GM18520 (cell line): ENCODE results near the gene SNAP47.

Source experiments
- ATAC-seq: cut with Tn5 transposase; IDR thresholded peaks from one replicate; pipeline ENCODE4 v1.9.1; 2021; ENCODE audit not compliant: unreplicated experiment

Gene SNAP47

DNA sequence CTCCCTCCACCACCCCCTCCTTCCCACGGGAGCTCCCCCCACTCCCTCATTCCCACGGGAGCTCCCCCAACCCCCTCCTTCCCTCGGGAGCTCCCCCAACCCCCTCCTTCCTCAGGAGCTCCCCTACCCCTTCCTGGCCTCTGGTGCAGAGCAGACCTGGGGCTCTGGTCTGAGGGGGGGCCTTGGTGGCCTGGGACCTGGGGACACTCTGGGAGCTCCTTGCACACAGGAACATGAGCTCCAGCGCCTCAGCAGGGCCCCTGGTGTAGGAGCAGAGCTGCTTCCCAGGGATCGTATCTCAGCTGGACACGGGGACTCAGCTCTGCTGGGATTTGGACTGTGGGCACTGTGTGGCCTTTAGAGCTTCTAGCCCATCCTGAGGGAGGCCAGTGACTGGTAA, 60.5 kb downstream of the SNAP47 start:
- no peak for ATAC-seq

DNA sequence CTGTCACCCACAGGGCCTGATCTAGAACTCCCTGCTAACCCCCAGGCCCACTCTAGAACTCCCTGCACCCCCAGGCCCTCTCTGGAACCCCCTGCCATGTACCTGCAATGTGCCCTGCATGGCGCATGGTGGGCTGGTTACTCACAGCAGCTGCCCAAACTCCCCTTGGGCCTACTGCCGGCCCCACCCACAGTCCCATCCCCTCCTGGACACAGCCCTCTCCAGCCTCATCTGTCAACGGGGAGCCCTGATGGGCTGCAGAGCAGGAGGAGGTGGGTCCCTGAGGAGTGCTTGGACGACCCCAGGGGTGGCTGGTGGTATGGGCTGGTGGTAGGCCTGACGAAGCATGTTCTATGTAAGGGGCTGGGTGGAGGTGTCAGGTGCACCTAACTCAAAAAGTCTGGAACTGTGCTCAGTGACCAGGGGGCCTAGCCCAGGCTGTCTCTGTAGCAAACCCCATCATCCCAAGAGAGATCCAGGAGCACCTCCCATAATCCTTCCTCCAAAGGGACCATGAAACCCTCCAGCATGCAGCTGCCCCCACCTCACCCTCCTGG, 61.2 kb downstream of the SNAP47 start:
- ATAC-seq = no peak

DNA sequence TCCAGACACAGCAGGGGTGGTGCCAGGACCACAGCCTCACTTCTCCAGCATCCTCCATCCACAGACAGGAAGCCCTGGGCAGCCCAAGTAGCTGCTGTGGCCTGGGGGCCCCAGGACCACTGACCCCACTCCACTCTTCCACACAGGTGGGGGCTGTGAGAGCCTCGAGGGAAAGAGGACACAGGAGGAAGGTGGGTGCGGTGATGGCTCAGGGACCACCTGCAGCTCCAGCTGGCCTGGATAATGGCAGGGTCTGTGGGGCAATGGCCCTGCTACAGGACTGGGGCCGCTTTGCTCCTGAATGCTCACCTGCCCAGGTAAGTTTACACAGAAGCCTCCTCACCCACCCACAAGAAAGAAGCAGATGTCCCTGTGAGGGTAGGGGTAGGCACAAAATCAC, 61.9 kb downstream of the SNAP47 start:
- no peak for ATAC-seq

DNA sequence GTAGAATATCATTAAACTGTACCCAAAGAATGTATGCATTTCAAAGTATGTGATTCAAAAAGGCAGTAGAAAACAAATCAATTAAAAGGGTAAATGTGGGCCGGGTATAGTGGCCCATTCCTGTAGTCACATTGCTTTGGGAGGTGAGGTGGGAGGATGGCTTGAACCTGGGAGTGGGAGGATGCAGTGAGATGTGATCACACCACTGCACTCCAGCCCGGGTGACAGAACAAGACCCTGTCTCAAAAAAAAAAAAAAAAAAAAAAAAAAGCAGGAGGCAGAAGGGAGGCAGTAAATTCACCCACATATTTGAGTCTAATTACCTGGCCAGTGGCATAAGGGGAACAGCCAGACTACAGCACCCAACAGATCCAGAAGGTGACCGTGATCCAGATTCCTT, 62.4 kb downstream of the SNAP47 start:
- ATAC-seq = no peak

DNA sequence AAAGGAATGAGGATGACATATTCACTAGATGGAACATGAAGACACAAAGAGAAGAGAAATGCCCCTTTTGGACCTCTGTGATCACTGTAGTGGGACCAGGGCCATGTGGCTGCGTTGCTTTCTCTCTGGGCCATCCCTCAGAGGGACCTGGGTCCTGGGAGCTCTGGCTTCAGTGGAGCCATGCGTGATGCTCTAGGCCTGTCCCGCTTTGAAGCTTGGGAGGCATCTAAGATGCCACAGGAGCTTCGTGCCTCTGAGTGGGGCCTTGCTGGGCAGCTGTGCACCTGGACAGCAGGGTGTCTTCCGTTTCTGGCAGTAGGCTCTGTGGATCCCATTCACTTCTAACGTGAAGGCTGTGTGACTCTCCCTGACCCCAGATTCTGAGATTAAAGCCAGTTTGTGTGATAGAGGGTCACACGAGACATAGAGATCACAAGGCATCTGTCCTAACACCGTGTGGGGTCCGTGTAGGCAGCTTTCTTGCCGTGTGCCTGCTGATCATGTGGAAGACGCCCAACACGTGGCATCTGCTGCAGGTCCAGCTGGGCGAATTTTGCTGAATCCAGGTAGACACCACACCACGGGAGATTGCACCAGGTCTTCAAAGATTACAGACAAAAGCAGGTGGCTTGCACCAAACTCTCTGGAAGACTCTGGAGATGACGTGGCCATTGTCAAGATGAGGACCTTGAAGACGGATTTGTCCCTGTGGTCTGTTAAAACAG, 63.0 kb downstream of the SNAP47 start:
- no peak for ATAC-seq

DNA sequence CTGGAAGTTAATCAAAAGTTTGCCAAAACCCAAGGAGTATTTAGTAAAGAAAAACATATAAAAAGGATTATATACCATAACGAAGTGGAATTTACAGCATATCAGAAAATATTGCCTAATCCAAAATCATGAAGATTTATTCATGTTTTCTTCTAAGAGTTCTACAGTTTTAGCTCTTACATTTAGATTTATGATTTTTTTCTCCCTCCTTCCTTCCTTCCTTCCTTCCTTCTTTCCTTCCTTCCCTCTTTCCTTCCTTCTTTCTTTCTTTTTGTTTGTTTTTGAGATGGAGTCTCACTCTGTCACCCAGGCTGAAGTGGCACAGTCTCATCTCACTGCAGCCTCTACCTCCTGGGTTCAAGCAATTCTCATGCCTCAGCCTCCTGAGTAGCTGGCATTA, 64.5 kb downstream of the SNAP47 start:
- ATAC-seq = no peak

DNA sequence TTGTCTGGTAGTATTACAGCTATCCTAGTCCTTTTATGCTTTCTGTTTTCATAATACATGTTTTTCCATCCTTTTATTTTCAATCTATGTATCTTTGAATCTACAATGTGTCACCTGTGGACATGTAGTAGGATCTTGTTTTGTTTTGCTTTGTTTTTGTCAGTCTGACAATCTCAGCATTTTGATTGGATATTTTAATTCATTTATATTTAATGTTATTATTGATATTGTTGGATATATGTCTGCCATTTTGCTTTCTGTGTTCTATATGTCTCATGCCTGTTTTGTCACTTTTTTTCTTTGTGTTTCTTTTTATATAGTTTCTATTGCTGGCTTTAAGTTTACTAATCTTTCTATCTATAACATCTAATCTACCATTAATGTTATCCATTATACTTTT, 68.7 kb downstream of the SNAP47 start:
- ATAC-seq = no peak

DNA sequence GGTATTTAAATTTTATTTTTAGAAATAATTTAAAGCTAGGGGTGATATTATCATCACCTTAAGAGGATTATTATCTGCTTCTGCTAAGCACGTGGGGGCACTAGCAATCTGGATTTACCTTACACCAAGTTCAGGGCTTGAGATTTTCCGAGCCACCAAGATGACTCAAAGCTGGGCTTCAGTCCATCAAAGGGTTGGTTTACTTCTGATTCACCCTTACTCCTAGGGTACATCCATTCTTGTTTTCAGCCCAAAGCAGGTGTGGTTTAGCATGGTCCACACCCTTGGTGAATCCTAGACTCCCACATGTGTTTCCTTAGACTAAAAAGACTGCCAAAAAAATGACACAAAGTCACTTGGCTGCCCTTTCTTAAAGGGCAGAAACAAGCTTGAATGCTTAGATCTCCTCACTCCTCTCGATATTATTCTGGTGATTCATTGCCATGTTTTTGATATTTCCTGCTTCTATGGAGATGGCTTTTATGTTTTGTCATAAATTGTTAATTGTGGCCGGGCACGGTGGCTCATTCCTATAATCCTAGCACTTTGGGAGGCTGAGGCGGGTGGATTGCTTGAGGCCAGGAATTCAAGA, 70.5 kb downstream of the SNAP47 start:
- ATAC-seq = no peak

DNA sequence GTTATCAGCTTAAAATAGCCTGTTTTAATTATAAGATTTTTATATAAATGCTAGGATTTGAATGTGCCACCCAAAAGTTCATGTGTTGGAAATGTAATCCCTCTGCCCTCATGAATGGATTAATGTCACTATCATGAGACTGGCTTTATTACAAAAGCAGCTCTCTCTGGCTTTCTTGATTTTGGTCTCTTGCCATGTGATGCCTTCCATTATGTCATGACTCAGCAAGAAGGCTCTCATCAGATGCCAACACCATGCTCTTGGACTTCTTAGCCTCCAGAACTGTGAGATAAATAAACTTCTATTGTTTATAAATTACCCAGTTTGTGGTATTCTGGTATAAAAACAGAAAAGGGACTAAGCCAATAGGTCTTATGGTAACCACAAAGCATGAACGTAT, 73.3 kb downstream of the SNAP47 start:
- ATAC-seq = no peak

DNA sequence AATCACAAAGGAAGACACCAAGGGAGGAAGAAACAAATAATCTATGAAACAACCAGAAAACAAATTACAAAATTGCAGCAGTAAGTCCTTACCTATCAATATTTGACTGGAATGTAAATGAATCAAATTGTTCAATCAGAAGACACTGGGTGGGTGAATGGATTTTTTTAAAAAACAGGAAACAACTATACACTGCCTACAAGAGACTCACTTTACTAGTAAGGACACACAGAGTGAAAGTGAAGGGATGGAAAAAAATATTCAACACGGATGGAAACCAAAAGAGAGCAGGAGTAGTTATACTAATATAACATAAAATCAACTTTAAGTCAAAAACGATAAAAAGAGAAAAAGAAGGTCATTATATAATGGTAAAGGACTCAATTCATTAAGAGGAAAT, 73.8 kb downstream of the SNAP47 start:
- no peak for ATAC-seq

DNA sequence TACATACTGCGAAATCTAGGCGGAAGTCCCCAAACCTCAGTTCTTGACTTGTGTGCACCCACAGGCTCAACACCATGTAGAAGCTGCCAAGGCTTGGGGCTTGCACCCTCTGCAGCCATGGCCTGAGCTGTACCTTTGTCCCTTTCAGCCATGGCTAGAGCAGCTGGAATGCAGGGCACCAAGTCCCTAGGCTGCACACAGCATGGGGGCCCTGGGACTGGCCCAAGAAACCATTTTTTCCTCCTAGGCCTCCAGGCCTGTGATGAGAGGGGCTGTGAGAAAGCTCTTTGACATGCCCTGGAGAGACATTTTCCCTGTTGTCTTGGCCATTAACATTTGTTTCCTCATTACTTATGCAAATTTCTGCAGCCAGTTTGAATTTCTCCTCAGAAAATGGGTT, 78.7 kb downstream of the SNAP47 start:
- no peak for ATAC-seq

DNA sequence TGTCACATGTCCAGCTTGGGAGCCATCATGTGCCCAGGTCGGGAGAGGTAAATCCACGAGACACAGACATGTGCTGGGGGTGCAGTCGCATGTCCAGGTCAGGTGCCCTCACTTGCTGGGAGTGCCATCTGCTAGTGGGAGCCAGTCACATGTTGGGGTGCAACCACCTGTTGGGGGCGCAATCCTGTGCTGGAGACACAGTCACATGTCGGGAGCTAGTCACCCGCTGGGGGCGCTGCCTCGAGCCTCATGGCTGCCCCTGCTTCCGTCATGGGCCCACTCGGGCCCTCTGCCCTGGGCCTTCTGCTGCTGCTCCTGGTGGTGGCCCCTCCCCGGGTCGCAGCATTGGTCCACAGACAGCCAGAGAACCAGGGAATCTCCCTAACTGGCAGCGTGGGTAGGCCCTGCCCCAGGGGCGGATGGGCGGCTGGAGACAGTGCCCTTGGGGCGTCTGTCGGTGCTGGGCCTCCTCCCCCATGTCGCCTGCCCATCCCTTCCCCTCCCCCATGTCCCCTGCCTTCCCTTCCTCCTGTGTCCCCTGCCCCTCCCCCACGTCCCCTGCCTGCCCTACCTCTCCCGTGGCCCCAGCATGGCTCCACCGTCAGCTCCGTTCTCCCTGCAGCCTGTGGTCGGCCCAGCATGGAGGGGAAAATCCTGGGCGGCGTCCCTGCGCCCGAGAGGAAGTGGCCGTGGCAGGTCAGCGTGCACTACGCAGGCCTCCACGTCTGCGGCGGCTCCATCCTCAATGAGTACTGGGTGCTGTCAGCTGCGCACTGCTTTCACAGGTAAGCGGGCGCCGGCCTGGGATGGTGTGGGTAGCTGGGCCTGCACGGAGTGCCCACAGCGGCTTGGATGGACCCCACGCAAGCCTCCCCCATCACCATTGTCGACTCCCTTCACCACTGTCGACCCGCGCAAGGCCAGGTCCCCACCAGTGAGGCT, 80.5 kb downstream of the SNAP47 start, which contains the start of gene PRSS38:
PRSS38 (plus strand) TSS at position 208 of the 942 bp plus-strand sequence; CDS start at position 250, 42 bp downstream.
- no peak for ATAC-seq

DNA sequence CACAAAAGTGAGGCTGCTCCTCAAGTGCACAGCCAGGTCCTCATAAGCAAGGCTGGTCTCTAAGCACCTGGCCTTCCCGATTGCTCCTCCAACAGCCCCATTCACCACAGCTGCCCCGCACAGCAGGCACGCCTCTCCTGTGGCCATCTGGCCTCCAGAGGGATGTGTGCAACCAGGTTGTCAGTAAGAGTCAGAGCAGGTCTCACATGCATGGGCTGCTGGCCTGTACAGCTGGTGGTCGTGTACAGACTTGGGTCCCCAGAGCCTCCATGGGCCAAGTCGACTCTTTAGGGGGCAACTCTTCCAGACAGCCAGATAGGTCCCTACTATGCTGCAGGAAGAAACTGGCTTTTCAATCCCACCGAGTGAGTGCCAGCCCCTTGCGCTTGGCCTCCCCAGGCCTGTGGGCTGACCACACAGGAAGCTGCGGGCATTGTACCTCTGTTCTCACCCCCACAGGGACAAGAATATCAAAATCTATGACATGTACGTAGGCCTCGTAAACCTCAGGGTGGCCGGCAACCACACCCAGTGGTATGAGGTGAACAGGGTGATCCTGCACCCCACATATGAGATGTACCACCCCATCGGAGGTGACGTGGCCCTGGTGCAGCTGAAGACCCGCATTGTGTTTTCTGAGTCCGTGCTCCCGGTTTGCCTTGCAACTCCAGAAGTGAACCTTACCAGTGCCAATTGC, 81.7 kb downstream of the SNAP47 start:
- ATAC-seq = no peak

DNA sequence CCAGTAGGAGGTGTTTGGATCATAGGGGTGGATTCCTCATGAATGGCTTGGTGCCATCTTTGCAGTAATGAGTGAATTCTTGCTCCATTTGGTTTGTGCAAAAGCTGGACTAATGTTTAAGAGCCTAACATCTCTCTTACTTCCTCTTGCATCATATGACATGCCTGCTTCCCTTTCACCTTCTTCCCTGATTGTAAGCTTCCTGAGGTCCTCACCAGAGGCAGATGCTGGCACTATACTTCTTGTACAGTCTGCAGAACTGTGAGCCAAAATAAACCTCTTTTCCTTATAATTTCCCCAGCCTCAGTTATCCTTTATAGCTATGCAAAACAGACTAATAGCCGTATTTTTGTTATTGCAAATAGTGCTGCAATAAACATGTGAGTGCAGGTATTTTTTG, 88.3 kb downstream of the SNAP47 start:
- no peak for ATAC-seq

DNA sequence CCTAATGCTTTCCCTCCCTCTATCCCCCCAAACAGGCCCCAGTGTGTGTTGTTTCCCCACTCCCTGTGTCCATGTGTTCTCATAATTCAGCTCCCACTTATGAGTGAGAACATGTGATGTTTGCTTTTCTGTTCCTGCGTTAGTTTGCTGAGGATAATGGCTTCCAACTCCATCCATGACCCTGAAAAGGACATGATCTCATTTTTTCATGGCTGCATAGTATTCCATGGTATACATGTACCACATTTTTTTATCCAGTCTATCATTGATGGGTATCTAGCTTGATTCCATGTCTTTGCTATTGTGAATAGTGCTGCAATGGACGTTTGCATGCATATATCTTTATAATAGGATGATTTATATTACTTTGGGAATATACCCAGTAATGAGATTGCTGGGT, 89.0 kb downstream of the SNAP47 start:
- ATAC-seq = no peak

DNA sequence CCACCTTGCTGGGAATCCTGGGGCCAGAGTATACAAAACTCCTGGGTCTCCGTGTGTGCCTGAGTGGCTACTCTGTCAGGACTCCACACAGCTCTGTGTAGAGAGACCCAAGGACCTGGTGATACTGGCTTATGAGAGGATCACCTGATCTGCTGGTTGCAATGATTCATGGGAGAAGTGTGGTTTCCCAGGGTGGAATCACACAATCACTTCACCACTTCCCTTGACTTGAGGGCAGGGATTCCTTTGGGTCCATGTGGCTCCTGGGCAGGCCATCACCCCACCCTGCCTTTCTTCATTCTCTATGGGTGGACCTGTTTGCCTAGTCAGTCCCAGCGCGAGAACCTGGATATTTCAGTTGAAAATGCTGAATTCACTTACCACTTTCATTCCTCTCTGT, 93.6 kb downstream of the SNAP47 start:
- ATAC-seq = no peak
